ENCODE data around the gene GNAI3. TPM values are rescaled to one million over a fixed set of nuclear protein-coding genes. Genes with fewer than 3 reads are reported as not detected.

GNAI3 gene
- total and polyA plus RNA-seq, 2 of the 8 experiments (the other 6 are each of a cell fraction or from before 2014, with no cell fraction given), result 4.0 to 9.8 TPM

- H2BK5ac ChIP-seq (ENCODE audit: low read depth, low read length), result no peak overlapping the region
- POLR2A ChIA-PET (ENCODE audit: partially characterized antibody), result no interaction called here
Measured at GRCh38 chr1:109589679-109590078, 41.3 kb downstream of the GNAI3 start.

More at GRCh38 chr1:109589679-109590078, 41.3 kb downstream of the GNAI3 start:
- no peaks in the 10 kb centered on the region for H4K20me1 ChIP-seq (replicated peaks in 1 of 2; ENCODE audit: control insufficient read depth in 1 of 2, insufficient read depth in 2 of 2, low read length in 2 of 2)
- H4K8ac ChIP-seq (ENCODE audit: extremely low read depth, insufficient read depth, low read length), result no peak overlapping the region
- no peak overlapping the region for H4K91ac ChIP-seq (replicated peaks; ENCODE audit: insufficient read length, low read length)
- no peak overlapping the region for H2BK120ac ChIP-seq (replicated peaks; ENCODE audit: low read depth, low read length)
- no peak overlapping the region for H4K5ac ChIP-seq (ENCODE audit: insufficient read length, low read depth, low read length)
- no peak overlapping the region for H3K4me2 ChIP-seq (ENCODE audit: insufficient read depth in 1 of 2, low read depth in 2 of 2, low read length in 2 of 2)
- no peak overlapping the region for H2AK5ac ChIP-seq (ENCODE audit: low read depth, low read length)
- H2AFZ ChIP-seq (ENCODE audit: low read length), result no peak overlapping the region
- no peaks in the 10 kb centered on the region for H3K4me1 ChIP-seq (replicated peaks in 1 of 4; ENCODE audit: control insufficient read depth in 3 of 4, insufficient read depth in 4 of 4, low read length in 3 of 4)
- no peaks in the 10 kb centered on the region for H3K23me2 ChIP-seq (ENCODE audit: low read depth, low read length)
- no peaks in the 10 kb centered on the region for H3K79me1 ChIP-seq (ENCODE audit: low read depth, low read length)
- DNase-seq (ENCODE audit: low read depth in 1 of 2, low spot score in 2 of 2) (no peak), FAIRE-seq (no peak)
- H2BK12ac ChIP-seq (ENCODE audit: low read depth, low read length), result no peak overlapping the region
- TF ChIP-seq CBX5 (IDR thresholded peaks at IDR 0.05; ENCODE audit: low read depth, low read length) (no peak), RXRA (IDR thresholded peaks at IDR 0.05; ENCODE audit: insufficient read depth, low read depth, low read length) (no peak), SP2 (IDR thresholded peaks at IDR 0.05; ENCODE audit: low read length) (no peak), HDAC6 (IDR thresholded peaks at IDR 0.05; ENCODE audit: low read depth, low read length) (no peak), ZNF274 (IDR thresholded peaks at IDR 0.05; ENCODE audit: borderline replicate concordance, extremely low read depth, low read length) (no peak), SP4 (IDR thresholded peaks at IDR 0.05; ENCODE audit: low read length) (no peak), BACH1 (IDR thresholded peaks at IDR 0.05; ENCODE audit: low read length) (no peak)
- H3K9ac ChIP-seq (replicated peaks in 1 of 4; ENCODE audit: extremely low read depth in 1 of 4, low read depth in 3 of 4, low read length in 3 of 4), result no peak overlapping the region
- H2BK20ac ChIP-seq (ENCODE audit: low read length), result no peak overlapping the region
- H3K79me2 ChIP-seq (ENCODE audit: control insufficient read depth in 1 of 2, insufficient read depth in 2 of 2, low read length in 2 of 2), result no peaks in the 10 kb centered on the region
- no peaks in the 10 kb centered on the region for H3K9me3 ChIP-seq (ENCODE audit: insufficient read depth in 2 of 2, low read depth in 1 of 2, low read length in 1 of 2)
- no peak overlapping the region for H3K4ac ChIP-seq (replicated peaks; ENCODE audit: insufficient read length, low read depth, low read length)
- CTCF ChIA-PET (ENCODE audit: partially characterized antibody), result interaction anchor here (0.5 to 1.4 kb wide), 2 partner anchors 26 to 58 kb away, joined by 3 to 6 read pairs; no protein-coding TSS in a partner anchor
- no peak overlapping the region for H3K56ac ChIP-seq (replicated peaks; ENCODE audit: insufficient read length, low read depth, low read length)
- no peak overlapping the region for H2BK15ac ChIP-seq (ENCODE audit: low read length)
- H3K4me3 ChIP-seq (ENCODE audit: extremely low read depth in 1 of 4, insufficient read depth in 2 of 4, low read depth in 3 of 4, low read length in 4 of 4), result no peak overlapping the region
- H3K27ac ChIP-seq (ENCODE audit: low read depth, low read length), result no peak overlapping the region
- H3K23ac ChIP-seq (ENCODE audit: insufficient read length), result no peak overlapping the region
- H3K36me3 ChIP-seq (ENCODE audit: control insufficient read depth in 2 of 4, insufficient read depth in 4 of 4, low read length in 3 of 4), result peaks cover 3 to 61% (median 17%) of the 10 kb centered on the region in 4 experiments
- no peak overlapping the region for H3K18ac ChIP-seq (ENCODE audit: extremely low read depth, low read length)
- H3K27me3 ChIP-seq (replicated peaks in 1 of 4; ENCODE audit: control insufficient read depth in 3 of 4, extremely low read depth in 1 of 4, insufficient read depth in 3 of 4, low read length in 3 of 4), result no peaks in the 10 kb centered on the region
- no peak overlapping the region for H3K14ac ChIP-seq (ENCODE audit: insufficient read length)

Measured in H1 (cell line).